H1 (cell line): ENCODE data around the gene CYTH1. TPM values are rescaled to one million over a fixed set of nuclear protein-coding genes. Genes with fewer than 3 reads are reported as not detected.

Source experiments
- FOSL1 ChIP-seq: IDR thresholded peaks from 2 replicates; pipeline ENCODE4 v1.6.1; 2011; ENCODE audit warnings: mild to moderate bottlenecking, low read depth, low read length, moderate library complexity; ENCODE audit not compliant: insufficient read depth
- JUN ChIP-seq: IDR thresholded peaks from 2 replicates; pipeline ENCODE4 v1.6.1; 2011; ENCODE audit warnings: low read depth, mild to moderate bottlenecking, improper control_type of control experiment, low read length
- KDM5A ChIP-seq: fragments of 200-600 bp; IDR thresholded peaks from 2 replicates; pipeline ENCODE4 v1.7.1; 2012; ENCODE audit warnings: mild to moderate bottlenecking, low read length, inconsistent platforms, mixed read lengths
- SUZ12 ChIP-seq: fragments of 200-600 bp; sonication (generic); IDR thresholded peaks from 2 replicates; pipeline ENCODE4 v1.6.1; 2012; ENCODE audit warnings: mild to moderate bottlenecking, inconsistent platforms, low read length, moderate library complexity, mixed read lengths
- polyA plus RNA-seq, 7 experiments: library from polyadenylated mRNA; depleted of rRNA in 3 of 7; stranded (reverse) in 5 of 7; unstranded in 2 of 7; fragments of >200 nt in 5 of 7; fragments of 200-250 nt in 2 of 7; gene quantifications; 1 replicate in 5 of 7; 2 replicates in 1 of 7; 4 replicates in 1 of 7; pipeline versions ENCODE4 v1.2.1 to v1.2.3, GENCODE V29; 2011 to 2013; ENCODE audit warnings: missing spikeins in 2 of 7, mixed read lengths in 2 of 7
- total RNA-seq: library from RNA; stranded (reverse); fragmentation: NEBNext Ultra II Directional; extraction: Animal tissue kit (Norgen Biotek cat#: 25700); gene quantifications from 2 replicates; pipeline ENCODE4 v1.2.1, GENCODE V29; 2021

Gene CYTH1
- total and polyA plus RNA-seq, 2 of the 8 experiments (the other 6 are each of a cell fraction or from before 2014, with no cell fraction given), result 12.8 to 14.8 TPM

GRCh38 chr17:78668847-78669246 lies 113.2 kb downstream of the CYTH1 start (continued):
- TF ChIP-seq JUN (no peak), KDM5A (no peak), FOSL1 (no peak), SUZ12 (no peak)
